GM23338 (cell line): Measurements from ENCODE around the gene APBA2. TPM values are rescaled to one million over a fixed set of nuclear protein-coding genes. Genes with fewer than 3 reads are reported as not detected.

ENCODE experiments used
- ATAC-seq: fragments of 200-7000 bp; cut with Tn5 transposase; 3 replicates; pipeline ENCODE4 v1.9.1; 2020
- DNase-seq: peaks from one replicate; pipeline ENCODE4 v3.0.0-alpha.2; 2015; ENCODE audit warnings: low spot score
- H2AFZ ChIP-seq: fragments of 200-600 bp; sonication (generic); 2 replicates; pipeline ENCODE4 v1.8.0; 2016; ENCODE audit warnings: antibody characterized with exemption, mild to moderate bottlenecking, moderate library complexity
- H3F3A ChIP-seq: fragments of 200-600 bp; sonication (generic); replicated peaks from 2 replicates; pipeline ENCODE4 v1.8.0; 2017; ENCODE audit warnings: antibody characterized with exemption, mixed run types, low read depth
- H3K27ac ChIP-seq: fragments of 200-600 bp; sonication (generic); 2 replicates; pipeline ENCODE4 v1.6.1; 2016; ENCODE audit warnings: low read depth
- H3K27me3 ChIP-seq: fragments of 200-600 bp; sonication (generic); 2 replicates; pipeline ENCODE4 v1.8.0; 2016; ENCODE audit warnings: mild to moderate bottlenecking, mixed run types, moderate library complexity; ENCODE audit not compliant: insufficient read depth
- H3K36me3 ChIP-seq: fragments of 200-600 bp; sonication (generic); 2 replicates; pipeline ENCODE4 v1.8.0; 2016; ENCODE audit warnings: mild to moderate bottlenecking; ENCODE audit not compliant: insufficient read depth
- H3K4me1 ChIP-seq: fragments of 200-600 bp; sonication (generic); 2 replicates; pipeline ENCODE4 v1.8.0; 2016; ENCODE audit warnings: mild to moderate bottlenecking, moderate library complexity; ENCODE audit not compliant: insufficient read depth
- H3K4me2 ChIP-seq: fragments of 200-600 bp; sonication (generic); 2 replicates; pipeline ENCODE4 v1.7.1; 2017; ENCODE audit warnings: mixed run types
- H3K4me3 ChIP-seq: fragments of 200-600 bp; sonication (generic); 2 replicates; pipeline ENCODE4 v1.6.1; 2016; ENCODE audit warnings: mixed run types
- H3K79me2 ChIP-seq: fragments of 200-600 bp; sonication (generic); replicated peaks from 2 replicates; pipeline ENCODE4 v1.8.0; 2017; ENCODE audit warnings: mild to moderate bottlenecking; ENCODE audit not compliant: insufficient read depth
- H3K9me2 ChIP-seq: fragments of 200-600 bp; sonication (generic); 2 replicates; pipeline ENCODE4 v1.8.0; 2017; ENCODE audit not compliant: insufficient read depth
- H4K20me1 ChIP-seq: fragments of 200-600 bp; sonication (generic); replicated peaks from 2 replicates; pipeline ENCODE4 v1.8.0; 2017; ENCODE audit warnings: mild to moderate bottlenecking; ENCODE audit not compliant: insufficient read depth
- H3K27ac Mint-ChIP-seq: 2 replicates; pipeline ENCODE4 v1.8.0; 2020; ENCODE audit warnings: inconsistent platforms, mild to moderate bottlenecking, moderate library complexity, mixed read lengths
- H3K27me3 Mint-ChIP-seq: 3 replicates; pipeline ENCODE4 v1.8.0; 2022; ENCODE audit warnings: low read depth, mild to moderate bottlenecking, moderate library complexity, mixed read lengths, inconsistent platforms; ENCODE audit not compliant: insufficient read depth, poor library complexity
- H3K36me3 Mint-ChIP-seq: 3 replicates; pipeline ENCODE4 v1.8.0; 2021; ENCODE audit warnings: low read depth, mild to moderate bottlenecking, inconsistent platforms, moderate library complexity, mixed read lengths
- H3K4me1 Mint-ChIP-seq: 3 replicates; pipeline ENCODE4 v1.8.0; 2020; ENCODE audit warnings: mild to moderate bottlenecking, inconsistent platforms, mixed read lengths
- H3K4me3 Mint-ChIP-seq: 3 replicates; pipeline ENCODE4 v1.8.0; 2021; ENCODE audit warnings: moderate library complexity, mild to moderate bottlenecking, inconsistent platforms, mixed read lengths
- H3K9me3 Mint-ChIP-seq: 3 replicates; pipeline ENCODE4 v1.8.0; 2020; ENCODE audit warnings: moderate library complexity, mild to moderate bottlenecking, inconsistent platforms, mixed read lengths
- polyA plus RNA-seq: library from polyadenylated mRNA; unstranded; fragments of >200 nt; fragmentation: Nextera tagmentation; extraction: Ambion mirVana; gene quantifications from 2 replicates; pipeline ENCODE4 v1.2.1, GENCODE V29; 2016
- total RNA-seq: library from RNA; depleted of rRNA; stranded (reverse); fragments of >200 nt; shearing (Covaris generic); gene quantifications from 2 replicates; pipeline ENCODE4 v1.2.3, GENCODE V29; 2014
- TF ChIP-seq, protein P1 (sequence below), 2 experiments: fragments of 200-600 bp in 1 of 2; sonication (generic) in 1 of 2; conservative IDR thresholded peaks; 2 replicates each; pipeline versions ENCODE4 v1.5.1 to v1.6.1; 2016 to 2017; ENCODE audit warnings: antibody characterized with exemption in 2 of 2, low read depth in 2 of 2, mild to moderate bottlenecking in 2 of 2, moderate library complexity in 1 of 2
- TF ChIP-seq, protein P2 (sequence below): fragments of 250-450 bp; sonication (Bioruptor Pico); IDR thresholded peaks from 2 replicates; pipeline ENCODE4 v1.5.0; 2020; ENCODE audit warnings: mild to moderate bottlenecking, moderate library complexity
- TF ChIP-seq, protein P3 (sequence below): IDR thresholded peaks from one replicate; pipeline ENCODE4 v1.6.1; 2018; ENCODE audit warnings: antibody characterized with exemption; ENCODE audit not compliant: unreplicated experiment
- TF ChIP-seq, protein P4 (sequence below): IDR thresholded peaks from 2 replicates; pipeline ENCODE4 v1.6.1; 2016; ENCODE audit warnings: antibody characterized with exemption

Gene APBA2
- total and polyA plus RNA-seq, 2 experiments from 2014 or later = 5.9 to 24.7 TPM

DNA sequence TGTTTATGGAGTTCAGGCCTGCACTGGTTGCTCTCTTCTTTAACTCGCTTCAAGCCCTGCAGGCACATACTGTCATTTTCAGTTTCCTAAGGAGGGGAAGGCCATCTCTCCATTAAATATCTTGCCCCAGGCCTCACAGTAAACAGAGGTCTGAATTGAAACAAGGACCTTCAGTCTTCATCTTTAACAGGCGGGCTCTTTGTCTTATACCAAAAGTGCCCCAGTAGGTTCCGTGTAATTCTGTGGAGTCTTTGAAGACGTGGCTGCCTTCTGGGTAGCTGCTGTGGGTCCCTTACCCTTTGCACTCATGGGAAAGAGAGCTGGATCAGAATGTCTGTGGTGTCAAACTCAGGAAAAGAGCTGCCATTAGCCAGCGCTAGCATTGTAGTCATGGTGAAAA lies 161.2 kb downstream of the APBA2 start:
- H3K4me3 ChIP-seq = no peak overlapping the region
- H3K36me3 ChIP-seq = no peaks in the 10 kb centered on the region
- no peaks in the 10 kb centered on the region for H3F3A ChIP-seq
- H4K20me1 ChIP-seq = no peaks in the 10 kb centered on the region
- no peaks in the 10 kb centered on the region for H3K79me2 ChIP-seq
- DNase-seq = no peak
- ATAC-seq = no peak
- no peak overlapping the region for H3K4me2 ChIP-seq
- peaks cover 10% of the 10 kb centered on the region; the same call in 1 of the 2 replicates for H3K4me1 ChIP-seq
- H3K27me3 ChIP-seq = no peaks in the 10 kb centered on the region
- H2AFZ ChIP-seq = no peak overlapping the region
- no peaks in the 10 kb centered on the region for H3K9me2 ChIP-seq
- Mint-ChIP-seq H3K4me1 (peaks cover 15% of the 10 kb centered on the region), H3K36me3 (no peaks in the 10 kb centered on the region; the same call in 2 of the 3 replicates), H3K9me3 (peaks cover 2% of the 10 kb centered on the region; the same call in 2 of the 3 replicates), H3K27ac (no peak overlapping the region), H3K27me3 (peaks cover 2% of the 10 kb centered on the region), H3K4me3 (no peak overlapping the region)
- TF ChIP-seq, protein P1, sequence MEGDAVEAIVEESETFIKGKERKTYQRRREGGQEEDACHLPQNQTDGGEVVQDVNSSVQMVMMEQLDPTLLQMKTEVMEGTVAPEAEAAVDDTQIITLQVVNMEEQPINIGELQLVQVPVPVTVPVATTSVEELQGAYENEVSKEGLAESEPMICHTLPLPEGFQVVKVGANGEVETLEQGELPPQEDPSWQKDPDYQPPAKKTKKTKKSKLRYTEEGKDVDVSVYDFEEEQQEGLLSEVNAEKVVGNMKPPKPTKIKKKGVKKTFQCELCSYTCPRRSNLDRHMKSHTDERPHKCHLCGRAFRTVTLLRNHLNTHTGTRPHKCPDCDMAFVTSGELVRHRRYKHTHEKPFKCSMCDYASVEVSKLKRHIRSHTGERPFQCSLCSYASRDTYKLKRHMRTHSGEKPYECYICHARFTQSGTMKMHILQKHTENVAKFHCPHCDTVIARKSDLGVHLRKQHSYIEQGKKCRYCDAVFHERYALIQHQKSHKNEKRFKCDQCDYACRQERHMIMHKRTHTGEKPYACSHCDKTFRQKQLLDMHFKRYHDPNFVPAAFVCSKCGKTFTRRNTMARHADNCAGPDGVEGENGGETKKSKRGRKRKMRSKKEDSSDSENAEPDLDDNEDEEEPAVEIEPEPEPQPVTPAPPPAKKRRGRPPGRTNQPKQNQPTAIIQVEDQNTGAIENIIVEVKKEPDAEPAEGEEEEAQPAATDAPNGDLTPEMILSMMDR (conservative IDR thresholded peaks at IDR 0.05; ENCODE audit: low read depth in 2 of 2) = no peak
- TF ChIP-seq, protein P2, sequence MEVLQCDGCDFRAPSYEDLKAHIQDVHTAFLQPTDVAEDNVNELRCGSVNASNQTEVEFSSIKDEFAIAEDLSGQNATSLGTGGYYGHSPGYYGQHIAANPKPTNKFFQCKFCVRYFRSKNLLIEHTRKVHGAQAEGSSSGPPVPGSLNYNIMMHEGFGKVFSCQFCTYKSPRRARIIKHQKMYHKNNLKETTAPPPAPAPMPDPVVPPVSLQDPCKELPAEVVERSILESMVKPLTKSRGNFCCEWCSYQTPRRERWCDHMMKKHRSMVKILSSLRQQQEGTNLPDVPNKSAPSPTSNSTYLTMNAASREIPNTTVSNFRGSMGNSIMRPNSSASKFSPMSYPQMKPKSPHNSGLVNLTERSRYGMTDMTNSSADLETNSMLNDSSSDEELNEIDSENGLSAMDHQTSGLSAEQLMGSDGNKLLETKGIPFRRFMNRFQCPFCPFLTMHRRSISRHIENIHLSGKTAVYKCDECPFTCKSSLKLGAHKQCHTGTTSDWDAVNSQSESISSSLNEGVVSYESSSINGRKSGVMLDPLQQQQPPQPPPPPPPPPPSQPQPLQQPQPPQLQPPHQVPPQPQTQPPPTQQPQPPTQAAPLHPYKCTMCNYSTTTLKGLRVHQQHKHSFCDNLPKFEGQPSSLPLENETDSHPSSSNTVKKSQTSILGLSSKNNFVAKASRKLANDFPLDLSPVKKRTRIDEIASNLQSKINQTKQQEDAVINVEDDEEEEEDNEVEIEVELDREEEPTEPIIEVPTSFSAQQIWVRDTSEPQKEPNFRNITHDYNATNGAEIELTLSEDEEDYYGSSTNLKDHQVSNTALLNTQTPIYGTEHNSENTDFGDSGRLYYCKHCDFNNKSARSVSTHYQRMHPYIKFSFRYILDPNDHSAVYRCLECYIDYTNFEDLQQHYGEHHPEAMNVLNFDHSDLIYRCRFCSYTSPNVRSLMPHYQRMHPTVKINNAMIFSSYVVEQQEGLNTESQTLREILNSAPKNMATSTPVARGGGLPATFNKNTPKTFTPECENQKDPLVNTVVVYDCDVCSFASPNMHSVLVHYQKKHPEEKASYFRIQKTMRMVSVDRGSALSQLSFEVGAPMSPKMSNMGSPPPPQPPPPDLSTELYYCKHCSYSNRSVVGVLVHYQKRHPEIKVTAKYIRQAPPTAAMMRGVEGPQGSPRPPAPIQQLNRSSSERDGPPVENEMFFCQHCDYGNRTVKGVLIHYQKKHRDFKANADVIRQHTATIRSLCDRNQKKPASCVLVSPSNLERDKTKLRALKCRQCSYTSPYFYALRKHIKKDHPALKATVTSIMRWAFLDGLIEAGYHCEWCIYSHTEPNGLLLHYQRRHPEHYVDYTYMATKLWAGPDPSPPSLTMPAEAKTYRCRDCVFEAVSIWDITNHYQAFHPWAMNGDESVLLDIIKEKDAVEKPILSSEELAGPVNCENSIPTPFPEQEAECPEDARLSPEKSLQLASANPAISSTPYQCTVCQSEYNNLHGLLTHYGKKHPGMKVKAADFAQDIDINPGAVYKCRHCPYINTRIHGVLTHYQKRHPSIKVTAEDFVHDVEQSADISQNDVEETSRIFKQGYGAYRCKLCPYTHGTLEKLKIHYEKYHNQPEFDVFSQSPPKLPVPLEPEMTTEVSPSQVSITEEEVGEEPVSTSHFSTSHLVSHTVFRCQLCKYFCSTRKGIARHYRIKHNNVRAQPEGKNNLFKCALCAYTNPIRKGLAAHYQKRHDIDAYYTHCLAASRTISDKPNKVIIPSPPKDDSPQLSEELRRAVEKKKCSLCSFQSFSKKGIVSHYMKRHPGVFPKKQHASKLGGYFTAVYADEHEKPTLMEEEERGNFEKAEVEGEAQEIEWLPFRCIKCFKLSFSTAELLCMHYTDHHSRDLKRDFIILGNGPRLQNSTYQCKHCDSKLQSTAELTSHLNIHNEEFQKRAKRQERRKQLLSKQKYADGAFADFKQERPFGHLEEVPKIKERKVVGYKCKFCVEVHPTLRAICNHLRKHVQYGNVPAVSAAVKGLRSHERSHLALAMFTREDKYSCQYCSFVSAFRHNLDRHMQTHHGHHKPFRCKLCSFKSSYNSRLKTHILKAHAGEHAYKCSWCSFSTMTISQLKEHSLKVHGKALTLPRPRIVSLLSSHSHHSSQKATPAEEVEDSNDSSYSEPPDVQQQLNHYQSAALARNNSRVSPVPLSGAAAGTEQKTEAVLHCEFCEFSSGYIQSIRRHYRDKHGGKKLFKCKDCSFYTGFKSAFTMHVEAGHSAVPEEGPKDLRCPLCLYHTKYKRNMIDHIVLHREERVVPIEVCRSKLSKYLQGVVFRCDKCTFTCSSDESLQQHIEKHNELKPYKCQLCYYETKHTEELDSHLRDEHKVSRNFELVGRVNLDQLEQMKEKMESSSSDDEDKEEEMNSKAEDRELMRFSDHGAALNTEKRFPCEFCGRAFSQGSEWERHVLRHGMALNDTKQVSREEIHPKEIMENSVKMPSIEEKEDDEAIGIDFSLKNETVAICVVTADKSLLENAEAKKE (CRISPR knock-in tag) = no peak
- TF ChIP-seq, protein P3, sequence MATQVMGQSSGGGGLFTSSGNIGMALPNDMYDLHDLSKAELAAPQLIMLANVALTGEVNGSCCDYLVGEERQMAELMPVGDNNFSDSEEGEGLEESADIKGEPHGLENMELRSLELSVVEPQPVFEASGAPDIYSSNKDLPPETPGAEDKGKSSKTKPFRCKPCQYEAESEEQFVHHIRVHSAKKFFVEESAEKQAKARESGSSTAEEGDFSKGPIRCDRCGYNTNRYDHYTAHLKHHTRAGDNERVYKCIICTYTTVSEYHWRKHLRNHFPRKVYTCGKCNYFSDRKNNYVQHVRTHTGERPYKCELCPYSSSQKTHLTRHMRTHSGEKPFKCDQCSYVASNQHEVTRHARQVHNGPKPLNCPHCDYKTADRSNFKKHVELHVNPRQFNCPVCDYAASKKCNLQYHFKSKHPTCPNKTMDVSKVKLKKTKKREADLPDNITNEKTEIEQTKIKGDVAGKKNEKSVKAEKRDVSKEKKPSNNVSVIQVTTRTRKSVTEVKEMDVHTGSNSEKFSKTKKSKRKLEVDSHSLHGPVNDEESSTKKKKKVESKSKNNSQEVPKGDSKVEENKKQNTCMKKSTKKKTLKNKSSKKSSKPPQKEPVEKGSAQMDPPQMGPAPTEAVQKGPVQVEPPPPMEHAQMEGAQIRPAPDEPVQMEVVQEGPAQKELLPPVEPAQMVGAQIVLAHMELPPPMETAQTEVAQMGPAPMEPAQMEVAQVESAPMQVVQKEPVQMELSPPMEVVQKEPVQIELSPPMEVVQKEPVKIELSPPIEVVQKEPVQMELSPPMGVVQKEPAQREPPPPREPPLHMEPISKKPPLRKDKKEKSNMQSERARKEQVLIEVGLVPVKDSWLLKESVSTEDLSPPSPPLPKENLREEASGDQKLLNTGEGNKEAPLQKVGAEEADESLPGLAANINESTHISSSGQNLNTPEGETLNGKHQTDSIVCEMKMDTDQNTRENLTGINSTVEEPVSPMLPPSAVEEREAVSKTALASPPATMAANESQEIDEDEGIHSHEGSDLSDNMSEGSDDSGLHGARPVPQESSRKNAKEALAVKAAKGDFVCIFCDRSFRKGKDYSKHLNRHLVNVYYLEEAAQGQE = no peak
- TF ChIP-seq, protein P4, sequence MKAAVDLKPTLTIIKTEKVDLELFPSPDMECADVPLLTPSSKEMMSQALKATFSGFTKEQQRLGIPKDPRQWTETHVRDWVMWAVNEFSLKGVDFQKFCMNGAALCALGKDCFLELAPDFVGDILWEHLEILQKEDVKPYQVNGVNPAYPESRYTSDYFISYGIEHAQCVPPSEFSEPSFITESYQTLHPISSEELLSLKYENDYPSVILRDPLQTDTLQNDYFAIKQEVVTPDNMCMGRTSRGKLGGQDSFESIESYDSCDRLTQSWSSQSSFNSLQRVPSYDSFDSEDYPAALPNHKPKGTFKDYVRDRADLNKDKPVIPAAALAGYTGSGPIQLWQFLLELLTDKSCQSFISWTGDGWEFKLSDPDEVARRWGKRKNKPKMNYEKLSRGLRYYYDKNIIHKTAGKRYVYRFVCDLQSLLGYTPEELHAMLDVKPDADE = no peak
- H3K27ac ChIP-seq = no peak overlapping the region
